Cortex of kidney (tissue), 1 donor: ENCODE results near the gene ACBD4.

ENCODE experiments used
- DNase-seq: peaks from one replicate; lab custom pipeline; 2025; lab: John Stamatoyannopoulos, UW

The ACBD4 gene

GRCh38 chr17:45104497-45104896 is 31.0 kb upstream of the ACBD4 start:
- DNase-seq = no peak

GRCh38 chr17:45104907-45105624 is 30.4 kb upstream of the ACBD4 start:
- no peak for DNase-seq

DNA sequence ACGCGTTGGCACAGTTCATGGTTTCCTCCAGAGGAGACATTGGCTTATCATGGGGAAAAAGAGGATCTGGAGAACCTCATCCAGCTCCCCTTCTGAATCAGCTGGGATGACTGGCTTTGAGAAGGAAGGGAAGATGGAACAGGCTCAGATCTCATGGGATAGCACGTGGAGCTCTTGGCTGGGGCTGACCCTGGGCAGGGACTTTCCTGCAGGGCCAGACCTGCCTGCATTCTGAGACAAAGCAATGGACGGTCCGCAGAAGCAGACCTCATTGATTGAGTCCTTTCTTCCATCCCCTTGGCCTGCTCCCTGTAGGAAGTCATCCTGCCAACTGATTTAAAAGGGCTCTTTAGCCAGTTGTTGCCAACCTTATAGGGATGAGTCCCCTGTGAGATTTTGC is 29.4 kb upstream of the ACBD4 start:
- no peak for DNase-seq

- DNase-seq = no peak
Observed at GRCh38 chr17:45106582-45106981, 28.9 kb upstream of the ACBD4 start.

- no peak for DNase-seq
Observed at GRCh38 chr17:45107293-45108010, 28.0 kb upstream of the ACBD4 start.

DNA sequence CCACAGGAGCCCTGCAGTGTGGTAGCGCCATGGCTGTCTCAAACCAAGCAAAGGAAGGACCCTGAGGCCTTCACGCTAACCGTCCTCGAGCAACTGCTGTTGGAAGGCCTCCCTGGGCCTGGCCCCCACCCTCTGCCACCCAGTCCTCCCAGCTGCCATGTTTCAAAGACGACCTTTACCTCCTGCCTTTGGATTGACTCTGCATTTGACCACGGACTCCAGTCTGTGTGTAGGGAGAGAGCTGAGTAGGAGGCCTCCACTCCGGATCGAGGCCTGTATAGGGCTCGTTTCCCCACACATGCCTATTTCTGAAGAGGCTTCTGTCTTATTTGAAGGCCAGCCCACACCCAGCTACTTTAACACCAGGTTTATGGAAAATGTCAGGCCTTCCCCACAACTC is 27.4 kb upstream of the ACBD4 start:
- DNase-seq = no peak

- no peak for DNase-seq
Observed at GRCh38 chr17:45108595-45109521, 26.6 kb upstream of the ACBD4 start.

- no peak for DNase-seq
Observed at GRCh38 chr17:45110676-45111611, 24.5 kb upstream of the ACBD4 start.

DNA sequence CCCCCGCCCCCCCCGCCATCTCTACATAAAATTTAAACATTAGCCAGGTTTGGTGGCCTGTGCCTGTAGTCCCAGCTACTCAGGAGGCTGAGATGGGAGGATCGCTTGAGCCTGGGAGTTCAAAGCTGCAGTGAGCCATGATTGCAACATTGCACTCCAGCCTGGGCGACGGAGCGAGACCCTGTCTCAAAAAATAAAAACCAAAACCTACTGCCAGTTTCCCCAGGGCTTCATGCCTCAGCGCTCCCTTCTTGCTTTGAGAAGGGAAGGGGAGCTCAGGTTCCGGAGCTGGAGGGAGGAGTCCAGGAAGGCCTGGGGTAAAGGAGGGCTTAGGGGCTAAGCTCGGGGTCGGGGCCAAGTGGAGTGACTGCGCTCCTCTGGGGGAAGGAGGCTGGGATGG is 23.6 kb upstream of the ACBD4 start:
- DNase-seq = no peak

DNA sequence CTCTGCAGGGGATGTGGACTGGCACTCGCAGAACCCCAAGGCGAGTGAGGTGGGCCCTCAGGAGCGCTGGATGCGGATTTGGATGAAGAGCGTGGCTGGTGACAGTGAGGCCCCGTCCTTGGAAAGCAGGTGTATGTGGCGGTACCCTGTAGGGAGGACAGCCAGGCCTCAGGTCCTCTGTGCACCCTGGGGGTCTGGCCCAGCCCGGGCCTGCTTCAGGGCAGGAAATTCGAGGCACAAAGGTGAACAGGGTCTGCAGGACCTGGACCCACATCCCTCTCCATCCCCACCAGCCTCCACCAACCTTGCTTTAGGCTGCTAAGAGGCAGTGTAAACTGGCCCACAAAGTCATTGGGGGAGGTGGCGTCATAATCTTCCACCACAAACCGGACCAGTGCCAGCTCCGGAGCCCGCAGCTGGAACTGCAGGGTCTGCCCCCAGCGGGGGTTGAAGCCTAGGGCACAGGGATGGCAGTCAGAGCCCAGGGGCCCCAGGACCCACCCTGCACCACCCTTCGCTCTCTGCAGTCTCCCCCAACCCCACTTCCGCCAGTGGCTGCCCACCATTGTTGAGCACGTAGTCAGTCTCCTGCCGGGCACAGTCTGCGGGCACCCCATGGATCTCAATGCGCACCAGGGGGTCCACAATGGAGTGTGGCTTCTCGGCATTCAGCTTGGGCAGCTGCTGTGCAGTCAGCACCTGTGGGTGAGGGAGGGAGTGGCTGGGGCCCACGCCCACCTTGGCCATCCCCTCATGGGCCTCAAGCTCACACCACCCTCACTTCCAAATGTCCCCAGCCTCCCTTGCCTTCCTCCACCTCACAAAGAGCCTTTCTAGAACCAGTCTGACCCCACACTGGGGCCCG is 22.7 kb upstream of the ACBD4 start:
- no peak for DNase-seq

DNA sequence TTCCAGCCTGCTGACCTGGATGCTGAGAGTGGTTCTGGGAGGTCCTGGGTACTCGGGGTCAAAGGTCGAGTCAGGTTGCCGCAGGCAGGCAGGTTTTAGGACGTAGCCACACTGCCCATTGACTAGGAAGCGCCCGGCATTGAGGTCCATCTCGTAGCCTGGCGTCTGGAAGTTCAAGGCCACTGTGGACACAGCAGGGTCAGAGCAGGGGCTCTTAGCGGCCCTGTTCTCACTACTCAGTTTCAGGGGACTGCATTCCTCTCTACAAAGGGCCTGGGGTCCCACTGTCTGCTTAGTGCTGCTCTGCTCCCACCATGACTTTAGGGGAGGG is 22.1 kb upstream of the ACBD4 start:
- DNase-seq = no peak

DNA sequence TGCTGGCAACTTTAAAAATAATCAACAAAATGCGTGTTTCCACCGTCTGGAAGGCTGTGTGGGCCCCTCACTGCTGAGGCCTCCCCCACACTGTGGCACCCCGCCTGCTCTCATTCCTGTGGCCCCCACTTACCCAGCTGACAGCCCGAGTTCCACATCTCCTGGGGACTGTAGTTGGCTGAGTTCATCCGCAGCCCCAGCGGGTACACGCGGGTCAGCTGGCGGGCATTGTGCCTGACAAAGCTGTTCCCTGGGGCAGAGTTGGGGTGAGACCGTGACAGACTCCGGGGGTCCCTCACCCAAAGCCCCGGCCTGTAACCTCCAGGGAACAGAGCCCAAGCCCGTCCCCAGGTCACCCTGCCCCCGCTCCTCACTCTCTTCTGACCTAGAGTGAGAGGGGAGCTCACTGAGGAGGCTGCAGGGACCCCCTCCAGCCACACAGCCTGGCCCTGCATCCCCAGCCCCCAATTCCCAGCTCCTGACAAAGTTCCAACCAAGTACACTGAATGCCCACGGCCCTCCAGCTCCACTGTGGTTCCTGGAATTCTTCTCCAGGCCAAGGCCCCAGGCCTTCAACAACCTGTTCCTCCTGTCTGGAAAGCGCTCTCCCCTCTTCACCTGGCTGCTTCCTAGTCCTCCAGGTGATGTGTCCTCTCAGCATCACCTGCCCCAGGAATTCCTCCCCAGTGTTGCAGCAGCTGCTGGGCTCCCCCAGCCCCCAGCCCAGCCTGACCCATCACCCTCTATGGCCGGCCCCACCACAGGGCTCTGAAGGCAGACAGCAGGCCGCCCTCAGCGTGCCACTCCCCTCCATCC is 21.2 kb upstream of the ACBD4 start:
- no peak for DNase-seq

- no peak for DNase-seq
Observed at GRCh38 chr17:45115015-45115625, 20.4 kb upstream of the ACBD4 start.

DNA sequence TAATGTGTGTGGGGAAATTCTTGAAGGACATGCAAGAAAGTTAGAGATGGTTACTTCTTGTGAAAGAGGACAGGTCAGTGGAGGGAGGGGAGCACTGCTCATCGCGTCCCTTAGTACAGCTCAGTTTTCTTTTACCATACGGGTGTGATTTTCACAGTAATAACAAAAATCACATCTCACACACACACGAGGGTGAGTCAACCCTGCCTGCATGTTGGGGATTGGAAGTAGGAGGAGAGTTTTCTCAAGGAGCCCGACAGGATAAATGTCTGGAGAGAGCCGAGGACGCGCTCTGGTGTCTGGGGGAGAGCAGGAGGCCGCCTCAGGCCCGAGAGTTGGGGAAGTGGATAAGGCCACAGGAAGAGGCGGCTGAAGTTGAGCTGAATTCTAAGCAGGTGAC is 19.6 kb upstream of the ACBD4 start:
- DNase-seq = no peak

DNA sequence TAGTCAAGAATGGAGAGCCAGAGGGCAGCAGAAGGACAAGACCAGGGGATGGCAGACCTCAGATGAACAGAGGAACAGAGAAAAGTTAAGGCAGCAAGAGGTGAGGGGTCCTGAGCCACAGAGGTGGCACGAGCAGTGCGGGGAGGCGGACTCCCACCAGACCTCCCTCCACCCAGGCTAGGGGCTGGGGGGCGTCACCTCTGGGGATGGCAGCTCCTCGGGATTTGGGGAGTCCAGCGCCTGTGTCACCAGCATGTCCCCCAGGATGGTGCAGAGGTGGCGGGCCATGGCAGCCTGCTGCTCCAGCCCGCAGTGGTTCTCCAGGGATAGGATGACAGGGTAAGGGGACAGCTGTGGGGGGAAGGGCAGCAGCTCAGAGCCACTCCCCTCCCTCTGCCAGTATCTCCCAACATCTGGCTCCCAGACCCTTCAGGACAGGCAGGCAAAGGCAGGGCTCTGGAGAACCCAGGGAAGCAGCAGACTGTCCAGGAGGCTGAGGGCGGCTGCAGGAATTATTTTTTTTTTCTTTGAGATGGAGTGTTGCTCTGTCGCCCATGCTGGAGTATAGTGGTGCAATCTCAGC is 19.0 kb upstream of the ACBD4 start:
- no peak for DNase-seq

GRCh38 chr17:45117334-45117733 is 18.2 kb upstream of the ACBD4 start:
- DNase-seq = no peak

DNA sequence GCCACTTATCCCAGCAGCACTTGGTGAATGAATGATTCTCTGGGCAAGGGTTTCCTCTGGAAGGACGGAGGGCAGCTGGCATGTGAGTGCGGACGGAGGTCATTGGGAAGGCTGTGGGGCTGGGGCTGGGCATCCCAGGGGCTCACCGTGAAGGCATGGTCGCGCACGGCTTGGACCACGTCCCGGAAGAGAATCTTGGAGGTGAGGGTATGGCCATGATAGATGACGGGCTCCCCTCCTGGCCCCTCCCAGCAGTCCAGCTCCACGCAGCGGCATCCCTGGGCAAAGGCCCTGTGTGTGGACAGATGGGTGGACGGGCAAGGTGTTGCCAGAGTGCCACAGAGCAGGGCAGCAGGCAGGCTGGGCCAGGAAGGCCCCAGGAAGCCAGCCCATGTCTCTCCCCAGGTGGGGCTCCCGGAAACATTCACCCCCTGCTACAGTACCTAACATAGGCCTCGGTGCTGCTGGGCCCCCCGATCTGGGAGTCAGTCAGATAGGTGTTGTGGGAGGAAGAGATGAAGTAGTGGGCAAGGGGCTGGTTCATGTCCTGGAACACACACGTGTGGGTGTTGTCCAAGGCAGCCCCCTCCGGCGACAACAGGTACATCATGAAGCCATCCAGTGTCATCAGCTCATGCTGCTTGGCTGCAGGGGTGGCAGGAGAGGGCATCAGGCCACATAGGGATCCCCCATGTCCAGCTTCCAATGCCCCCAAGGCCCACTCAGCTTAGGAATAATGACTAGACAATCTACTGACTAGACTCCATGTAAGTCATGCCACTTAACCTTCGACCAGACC is 17.4 kb upstream of the ACBD4 start:
- DNase-seq = no peak

- DNase-seq = no peak
Observed at GRCh38 chr17:45118691-45119090, 16.8 kb upstream of the ACBD4 start.
